Activated CD8-positive, alpha-beta memory T cell treated with anti-CD3 and anti-CD28 coated beads, Interleukin-2, amount 50 U/mL, for 4 hours (primary cell): Measurements from ENCODE around the gene ANK3.

Experiments
- DNase-seq: peaks from one replicate; pipeline ENCODE4 v3.0.0-alpha.2; 2020

ANK3 gene

GRCh38 chr10:60009276-60009675 is 380.4 kb downstream of the ANK3 start:
- no peak for DNase-seq

- DNase-seq = no peak
These were observed 380.9 kb downstream of the ANK3 start for GRCh38 chr10:60008816-60009215.

DNA sequence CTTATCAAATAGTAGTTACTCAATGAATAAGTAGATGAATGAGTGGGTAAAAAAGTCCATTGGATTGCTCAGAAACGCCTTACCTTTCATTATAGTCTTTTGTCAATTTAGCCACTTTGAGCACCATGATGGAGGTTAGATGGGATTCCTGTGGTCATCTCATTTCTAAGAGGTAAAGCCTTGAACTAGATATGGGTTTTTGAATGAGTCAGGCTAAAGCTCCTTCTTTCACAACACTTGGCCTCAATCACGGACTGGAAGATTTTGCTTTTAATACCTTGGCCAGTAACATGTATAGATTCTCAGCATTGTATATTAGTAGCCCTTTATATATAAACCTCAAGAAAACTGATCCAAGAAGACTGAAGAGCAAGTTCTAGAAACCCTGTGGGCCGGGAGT is 383.6 kb downstream of the ANK3 start:
- no peak for DNase-seq

GRCh38 chr10:60003651-60004523 is 385.8 kb downstream of the ANK3 start:
- no peak for DNase-seq

- no peak for DNase-seq
These were observed 388.9 kb downstream of the ANK3 start for GRCh38 chr10:60000747-60001146.

- no peak for DNase-seq
These were observed 391.7 kb downstream of the ANK3 start for GRCh38 chr10:59997827-59998525.

GRCh38 chr10:59995862-59996261 is 393.8 kb downstream of the ANK3 start:
- no peak for DNase-seq

DNA sequence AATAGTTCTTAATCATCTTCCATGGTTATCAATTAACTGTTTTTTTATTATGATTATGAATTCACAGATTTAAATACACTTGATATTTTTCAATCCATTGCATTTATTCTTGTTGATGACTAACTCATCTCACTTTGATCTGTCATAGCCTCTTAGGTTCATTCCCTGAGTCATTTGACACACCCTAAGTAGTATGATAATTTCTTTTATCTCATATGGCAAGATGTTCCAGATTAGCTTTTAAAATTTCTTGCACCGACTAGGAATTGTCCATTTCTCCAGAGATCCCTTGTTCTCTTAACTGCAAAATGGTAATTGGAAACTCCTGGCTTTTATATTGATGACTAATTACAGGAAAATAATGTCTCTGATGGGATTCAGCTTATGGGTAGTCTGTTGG is 395.7 kb downstream of the ANK3 start:
- DNase-seq = no peak

DNA sequence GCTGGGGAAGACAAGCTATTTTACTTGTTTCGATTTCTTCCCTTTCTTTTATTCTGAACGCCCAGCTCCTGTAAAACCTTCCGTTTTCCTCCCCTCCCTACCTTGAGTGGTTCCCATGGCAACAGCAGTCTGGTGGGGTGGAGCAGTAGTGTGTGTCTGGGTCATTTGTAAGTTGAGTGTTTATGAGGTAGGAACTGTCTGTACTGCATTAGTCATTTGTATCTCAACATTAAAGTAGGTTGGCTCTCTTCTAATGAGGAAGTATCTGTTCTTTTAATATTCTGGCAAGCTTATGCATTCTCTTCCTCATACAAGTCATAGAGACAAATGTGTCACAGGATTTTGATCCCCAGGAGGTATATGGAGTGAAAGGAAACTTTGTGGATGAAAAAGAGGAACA is 398.0 kb downstream of the ANK3 start:
- DNase-seq = no peak

DNA sequence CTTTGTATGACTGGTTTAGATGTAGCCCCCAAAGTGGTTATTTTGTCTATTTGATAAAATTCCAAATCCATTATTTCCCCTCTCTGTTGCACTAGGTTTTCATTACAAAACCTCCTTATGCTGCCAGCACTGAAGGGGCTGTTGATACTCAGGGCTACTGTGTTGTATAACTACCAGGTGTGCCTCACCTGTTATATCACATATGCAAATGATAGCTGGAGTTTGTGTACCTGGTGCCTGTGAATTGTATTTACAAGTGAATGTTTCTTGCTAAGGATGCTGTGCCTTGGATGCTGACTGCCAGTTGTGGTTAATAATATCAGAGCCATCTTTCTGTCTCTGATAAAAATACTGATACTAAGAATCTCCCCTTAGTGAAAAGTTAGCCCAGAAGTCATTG is 398.6 kb downstream of the ANK3 start:
- no peak for DNase-seq

- DNase-seq = no peak
These were observed 404.0 kb downstream of the ANK3 start for GRCh38 chr10:59985639-59986038.

DNA sequence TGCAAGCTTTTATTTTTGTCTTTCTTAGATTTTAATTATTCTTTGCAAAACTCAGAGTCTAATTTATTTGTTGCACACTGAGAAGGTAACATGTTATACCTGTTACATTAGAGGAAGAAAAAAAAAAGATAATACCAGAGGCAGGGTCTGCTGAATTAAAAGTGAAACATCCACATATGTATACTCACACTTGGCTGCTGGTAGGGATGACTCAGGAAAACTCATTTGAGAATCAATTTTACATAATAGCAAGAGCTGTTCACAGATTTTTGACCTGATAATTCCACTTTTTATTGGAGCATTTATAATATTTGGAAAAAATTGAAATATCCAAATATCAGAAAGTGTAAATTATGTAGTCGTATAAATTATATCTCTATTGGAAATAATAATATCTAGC is 405.3 kb downstream of the ANK3 start:
- DNase-seq = no peak

DNA sequence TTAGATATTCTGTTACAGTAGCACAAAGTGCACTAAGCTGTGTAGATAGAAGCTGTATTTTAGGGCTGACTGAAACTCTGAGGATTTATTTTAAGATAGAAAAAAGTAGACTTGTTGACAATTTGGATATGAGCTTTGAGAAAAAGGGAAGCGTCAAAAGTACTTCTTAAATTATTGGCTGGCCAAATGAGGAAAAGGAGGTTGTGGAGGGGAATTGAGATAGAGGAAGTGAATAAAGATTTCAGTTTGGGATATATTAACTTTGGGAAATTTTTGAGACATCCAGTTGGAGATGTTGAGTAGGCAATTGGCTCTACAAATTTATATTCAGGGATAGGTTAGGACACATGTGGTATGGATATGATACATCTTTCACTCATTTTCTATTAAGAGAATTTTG is 409.3 kb downstream of the ANK3 start:
- DNase-seq = no peak

DNA sequence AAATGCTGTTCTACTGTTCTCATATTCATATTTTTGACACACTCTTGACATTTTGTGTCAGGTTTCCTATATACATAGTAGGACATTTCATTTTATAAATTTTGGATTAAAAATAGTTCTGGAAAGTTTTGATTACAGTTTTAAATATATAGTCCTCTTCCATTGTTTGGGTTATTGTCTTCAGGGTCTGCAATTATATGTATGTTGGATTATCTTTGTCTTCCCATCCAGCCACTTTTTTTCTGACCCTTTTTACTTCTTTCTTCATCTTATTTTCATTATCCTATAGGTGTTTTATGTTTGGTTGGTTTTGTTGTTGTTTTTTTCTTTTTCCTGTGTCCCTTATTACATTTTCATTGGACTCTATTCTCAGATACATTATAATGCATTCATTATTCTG is 412.2 kb downstream of the ANK3 start:
- DNase-seq = no peak

DNA sequence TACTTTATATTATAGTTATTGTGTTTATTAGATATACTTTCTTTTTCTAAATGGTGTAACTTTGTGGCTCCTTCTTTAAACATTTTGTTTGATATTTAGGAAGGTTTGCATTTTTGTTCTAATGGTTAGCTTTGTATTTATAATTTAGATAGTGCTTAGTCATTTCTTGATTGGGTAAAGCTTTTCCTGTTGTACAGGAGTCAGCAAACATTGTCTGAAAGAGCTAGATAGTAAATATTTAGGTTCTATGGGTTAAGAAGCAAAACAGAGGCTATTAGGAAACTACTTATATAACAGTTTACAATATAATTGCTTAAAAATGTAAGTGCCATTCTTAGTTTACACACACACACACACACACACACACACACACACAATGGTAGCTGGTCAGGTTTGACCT is 412.8 kb downstream of the ANK3 start:
- no peak for DNase-seq
